PC-3 (cell line): ENCODE measurements around the gene B3GNT5.

ENCODE experiments used
- EZH2phosphoT487 ChIP-seq: fragments of 300-600 bp; sonication (generic); IDR thresholded peaks from 2 replicates; pipeline ENCODE4 v1.6.1; 2018; ENCODE audit warnings: mild to moderate bottlenecking, antibody characterized with exemption, low read length, borderline replicate concordance
- TF ChIP-seq, protein P1 (sequence below): fragments of 300-600 bp; sonication (generic); conservative IDR thresholded peaks from 2 replicates; pipeline ENCODE4 v1.5.1; 2017; ENCODE audit warnings: antibody characterized with exemption, low read depth, mild to moderate bottlenecking, low read length

DNA sequence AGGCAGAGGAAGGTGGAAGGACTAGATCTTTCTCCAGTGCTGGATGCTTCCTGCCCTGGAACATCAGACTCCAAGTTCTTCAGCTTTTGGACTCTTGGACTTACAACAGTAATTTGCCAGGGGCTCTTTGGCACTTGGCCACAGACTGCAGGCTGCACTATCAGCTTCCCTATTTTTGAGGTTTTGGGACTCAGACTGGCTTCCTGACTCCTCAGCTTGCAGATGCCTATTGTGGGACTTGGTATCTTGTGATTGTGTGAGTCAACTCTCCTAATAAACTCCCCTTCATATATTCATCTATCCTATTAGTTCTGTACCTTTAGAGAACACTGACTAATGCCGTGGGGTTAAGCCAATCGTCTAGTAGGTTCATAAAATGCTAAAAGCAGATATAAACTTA is 8.8 kb upstream of the B3GNT5 start:
- TF ChIP-seq, protein P1, sequence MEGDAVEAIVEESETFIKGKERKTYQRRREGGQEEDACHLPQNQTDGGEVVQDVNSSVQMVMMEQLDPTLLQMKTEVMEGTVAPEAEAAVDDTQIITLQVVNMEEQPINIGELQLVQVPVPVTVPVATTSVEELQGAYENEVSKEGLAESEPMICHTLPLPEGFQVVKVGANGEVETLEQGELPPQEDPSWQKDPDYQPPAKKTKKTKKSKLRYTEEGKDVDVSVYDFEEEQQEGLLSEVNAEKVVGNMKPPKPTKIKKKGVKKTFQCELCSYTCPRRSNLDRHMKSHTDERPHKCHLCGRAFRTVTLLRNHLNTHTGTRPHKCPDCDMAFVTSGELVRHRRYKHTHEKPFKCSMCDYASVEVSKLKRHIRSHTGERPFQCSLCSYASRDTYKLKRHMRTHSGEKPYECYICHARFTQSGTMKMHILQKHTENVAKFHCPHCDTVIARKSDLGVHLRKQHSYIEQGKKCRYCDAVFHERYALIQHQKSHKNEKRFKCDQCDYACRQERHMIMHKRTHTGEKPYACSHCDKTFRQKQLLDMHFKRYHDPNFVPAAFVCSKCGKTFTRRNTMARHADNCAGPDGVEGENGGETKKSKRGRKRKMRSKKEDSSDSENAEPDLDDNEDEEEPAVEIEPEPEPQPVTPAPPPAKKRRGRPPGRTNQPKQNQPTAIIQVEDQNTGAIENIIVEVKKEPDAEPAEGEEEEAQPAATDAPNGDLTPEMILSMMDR: no peak
- no peak for TF ChIP-seq EZH2phosphoT487
